Uterus (tissue), 2 donors: Measurements from ENCODE around the gene TUT4.

Experiments
- CTCF ChIP-seq, 4 experiments: fragments of 200-600 bp in 2 of 4; fragments of 450-650 bp in 2 of 4; sonication (generic) in 2 of 4; IDR thresholded peaks; one replicate each; pipeline ENCODE4 v1.5.1; 2016 to 2019; ENCODE audit warnings: antibody characterized with exemption in 4 of 4, mild to moderate bottlenecking in 2 of 4, moderate library complexity in 1 of 4
- POLR2A ChIP-seq, 2 donors: fragments of 450-650 bp; IDR thresholded peaks; one replicate each; pipeline ENCODE4 v1.6.1; 2016; ENCODE audit warnings: antibody characterized with exemption in 2 of 2, mild to moderate bottlenecking in 1 of 2, moderate library complexity in 1 of 2

- TF ChIP-seq CTCF (IDR thresholded peaks at IDR 0.05): no peak
- TF ChIP-seq POLR2A (IDR thresholded peaks at IDR 0.05): no peak
These were observed 42.2 kb upstream of the TUT4 start for GRCh38 chr1:52595061-52595460.
